Tibial nerve (tissue), 3 donors: ENCODE results near the gene FXYD1.

ENCODE experiments used
- POLR2A ChIP-seq, 2 donors: fragments of 450-650 bp; IDR thresholded peaks; one replicate each; pipeline ENCODE4 v1.6.1; 2017; ENCODE audit warnings: antibody characterized with exemption in 2 of 2, mild to moderate bottlenecking in 2 of 2, moderate library complexity in 2 of 2
- TF ChIP-seq, protein P1 (sequence below), 5 experiments: fragments of 200-600 bp in 3 of 5; fragments of 450-650 bp in 2 of 5; sonication (generic) in 3 of 5; IDR thresholded peaks; one replicate each; pipeline ENCODE4 v1.5.1; 2016 to 2019; ENCODE audit warnings: antibody characterized with exemption in 5 of 5, mild to moderate bottlenecking in 3 of 5, moderate library complexity in 2 of 5

DNA sequence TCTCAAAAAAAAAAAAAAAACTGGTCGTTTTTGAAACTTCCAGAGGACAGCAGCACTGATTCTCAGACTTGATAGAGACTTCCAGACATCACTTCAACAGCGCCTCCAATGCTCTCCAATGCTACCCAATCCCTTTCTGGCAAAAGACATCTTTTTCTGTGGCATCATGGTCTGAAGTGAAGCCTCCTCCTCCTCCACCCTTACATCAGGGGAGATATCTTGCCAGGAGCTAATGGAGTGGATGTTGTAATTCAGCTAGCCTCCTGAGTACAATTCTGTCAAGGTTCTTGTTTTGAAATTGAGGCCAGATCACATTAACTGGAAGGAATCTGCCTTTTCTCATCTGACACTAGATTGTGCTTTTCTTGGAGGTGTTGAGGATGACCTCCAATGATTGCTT lies 40.1 kb downstream of the FXYD1 start:
- TF ChIP-seq, protein P1, sequence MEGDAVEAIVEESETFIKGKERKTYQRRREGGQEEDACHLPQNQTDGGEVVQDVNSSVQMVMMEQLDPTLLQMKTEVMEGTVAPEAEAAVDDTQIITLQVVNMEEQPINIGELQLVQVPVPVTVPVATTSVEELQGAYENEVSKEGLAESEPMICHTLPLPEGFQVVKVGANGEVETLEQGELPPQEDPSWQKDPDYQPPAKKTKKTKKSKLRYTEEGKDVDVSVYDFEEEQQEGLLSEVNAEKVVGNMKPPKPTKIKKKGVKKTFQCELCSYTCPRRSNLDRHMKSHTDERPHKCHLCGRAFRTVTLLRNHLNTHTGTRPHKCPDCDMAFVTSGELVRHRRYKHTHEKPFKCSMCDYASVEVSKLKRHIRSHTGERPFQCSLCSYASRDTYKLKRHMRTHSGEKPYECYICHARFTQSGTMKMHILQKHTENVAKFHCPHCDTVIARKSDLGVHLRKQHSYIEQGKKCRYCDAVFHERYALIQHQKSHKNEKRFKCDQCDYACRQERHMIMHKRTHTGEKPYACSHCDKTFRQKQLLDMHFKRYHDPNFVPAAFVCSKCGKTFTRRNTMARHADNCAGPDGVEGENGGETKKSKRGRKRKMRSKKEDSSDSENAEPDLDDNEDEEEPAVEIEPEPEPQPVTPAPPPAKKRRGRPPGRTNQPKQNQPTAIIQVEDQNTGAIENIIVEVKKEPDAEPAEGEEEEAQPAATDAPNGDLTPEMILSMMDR (IDR thresholded peaks at IDR 0.05) = no peak
- TF ChIP-seq POLR2A (IDR thresholded peaks at IDR 0.05) = no peak
